GM12878 (cell line): ENCODE measurements around the gene FGFRL1. TPM values are rescaled to one million over a fixed set of nuclear protein-coding genes. Genes with fewer than 3 reads are reported as not detected.

Experiments used
- BCLAF1 ChIP-seq: fragments of 450-650 bp; IDR thresholded peaks from 2 replicates; pipeline ENCODE4 v1.6.1; 2017; ENCODE audit warnings: antibody characterized with exemption, mild to moderate bottlenecking, moderate library complexity
- IRF4 ChIP-seq: IDR thresholded peaks from 2 replicates; pipeline ENCODE4 v1.6.1; 2011; ENCODE audit warnings: low read depth, low read length
- JUND ChIP-seq: IDR thresholded peaks from 2 replicates; pipeline ENCODE4 v1.6.1; 2012; ENCODE audit warnings: low read depth, mild to moderate bottlenecking, low read length, improper control_type of control experiment, moderate library complexity
- KDM1A ChIP-seq: fragments of 200-600 bp; sonication (generic); IDR thresholded peaks from 2 replicates; pipeline ENCODE4 v1.6.1; 2016; ENCODE audit warnings: borderline replicate concordance
- PRDM15 ChIP-seq: fragments of 450-650 bp; formaldehyde crosslinking; IDR thresholded peaks from 2 replicates; pipeline ENCODE4 v1.4.0; 2020; ENCODE audit warnings: mild to moderate bottlenecking, moderate library complexity
- RELA ChIP-seq: fragments of 450-650 bp; IDR thresholded peaks from 2 replicates; pipeline ENCODE4 v1.8.0; 2014; ENCODE audit warnings: borderline replicate concordance; ENCODE audit not compliant: partially characterized antibody
- SMAD1 ChIP-seq: fragments of 450-650 bp; IDR thresholded peaks from 2 replicates; pipeline ENCODE4 v1.6.1; 2018; ENCODE audit warnings: mild to moderate bottlenecking, low read depth; ENCODE audit not compliant: partially characterized antibody
- WRNIP1 ChIP-seq: IDR thresholded peaks from 2 replicates; pipeline ENCODE4 v1.6.1; 2011; ENCODE audit warnings: low read depth, low read length, improper control_type of control experiment, borderline replicate concordance
- ZSCAN29 ChIP-seq: fragments of 450-650 bp; IDR thresholded peaks from 2 replicates; pipeline ENCODE4 v1.6.1; 2017; ENCODE audit warnings: mild to moderate bottlenecking, moderate library complexity
- polyA plus RNA-seq, 11 experiments: library from polyadenylated mRNA; depleted of rRNA in 4 of 11; unstranded in 6 of 11; stranded (reverse) in 5 of 11; fragments of >200 nt; fragmentation: Nextera tagmentation in 4 of 11; fragmentation: Illumina TruSeq in 1 of 11; extraction: Ambion mirVana in 4 of 11; extraction: Trizol in 1 of 11; gene quantifications; 1 replicate in 1 of 11; 2 replicates in 10 of 11; pipeline versions ENCODE4 v1.2.1 to v1.2.3, GENCODE V29; 2011 to 2016; ENCODE audit warnings: inconsistent platforms in 2 of 11, missing spikeins in 2 of 11, low read depth in 1 of 11
- total RNA-seq, 4 experiments: library from RNA; depleted of rRNA in 3 of 4; stranded (reverse); fragments of >200 nt in 3 of 4; fragmentation: Illumina TruSeq in 1 of 4; extraction: Trizol in 1 of 4; gene quantifications; 2 replicates each; pipeline versions ENCODE4 v1.2.1 to v1.2.3, GENCODE V29; 2013 to 2021

FGFRL1 gene
- total and polyA plus RNA-seq, 10 of the 15 experiments (the other 5 are each of a cell fraction or from before 2014, with no cell fraction given) = 0.02 to 1.5 (median 0.29) TPM; not detected in 2

GRCh38 chr4:1075809-1076699, 64.6 kb downstream of the FGFRL1 start (continued):
- TF ChIP-seq PRDM15 (CRISPR knock-in tag) (no peak), WRNIP1 (no peak), KDM1A (no peak), JUND (no peak), BCLAF1 (no peak), IRF4 (no peak), RELA (no peak), SMAD1 (no peak), ZSCAN29 (no peak)
- TF ChIP-seq, all 136 proteins: peak for 0

Other genes starting within 250 kb of the FGFRL1 start
Only the 7 nearest of the 9 such genes appear.
- 84.3 and 96.9 TPM in 2 replicates for gene GAK, start 79.3 kb upstream of the FGFRL1 start, total RNA-seq (2014; rRNA removed)
- 18.4 and 22.5 TPM in 2 replicates for gene GAK, start 79.3 kb upstream of the FGFRL1 start, total RNA-seq (2014; rRNA removed; fragmentation: Illumina TruSeq; extraction: Trizol)
- 114 and 127 TPM in 2 replicates for gene GAK, start 79.3 kb upstream of the FGFRL1 start, total RNA-seq (2021)
- 20.8 and 36.6 TPM in 2 replicates for gene GAK, start 79.3 kb upstream of the FGFRL1 start, polyA plus RNA-seq (2011; rRNA removed)
- 9.3 and 20.2 TPM in 2 replicates for gene GAK, start 79.3 kb upstream of the FGFRL1 start, polyA plus RNA-seq (2014; fragmentation: Illumina TruSeq; extraction: Trizol)
- gene GAK, start 79.3 kb upstream of the FGFRL1 start, polyA plus RNA-seq (2014; fragmentation: Nextera tagmentation; extraction: Ambion mirVana) = 1 to 10 TPM in 1 of 2 experiments, under 1 TPM in 1; 0.82 to 5.7 TPM
- gene GAK, start 79.3 kb upstream of the FGFRL1 start, polyA plus RNA-seq (2014; rRNA removed) = 87.6 and 109 TPM in 2 replicates
- gene GAK, start 79.3 kb upstream of the FGFRL1 start, polyA plus RNA-seq (2016; fragmentation: Nextera tagmentation; extraction: Ambion mirVana) = 10 to 100 TPM; 71.0 to 73.6 TPM
- 26.1 and 31.8 TPM in 2 replicates for gene TMEM175, start 79.2 kb upstream of the FGFRL1 start, total RNA-seq (2014; rRNA removed)
- 11.1 and 12.4 TPM in 2 replicates for gene TMEM175, start 79.2 kb upstream of the FGFRL1 start, total RNA-seq (2014; rRNA removed; fragmentation: Illumina TruSeq; extraction: Trizol)
- 21.8 and 26.0 TPM in 2 replicates for gene TMEM175, start 79.2 kb upstream of the FGFRL1 start, total RNA-seq (2021)
- 9.5 and 19.2 TPM in 2 replicates for gene TMEM175, start 79.2 kb upstream of the FGFRL1 start, polyA plus RNA-seq (2011; rRNA removed)
- gene TMEM175, start 79.2 kb upstream of the FGFRL1 start, polyA plus RNA-seq (2014; fragmentation: Illumina TruSeq; extraction: Trizol) = 3.8 and 10.0 TPM in 2 replicates
- gene TMEM175, start 79.2 kb upstream of the FGFRL1 start, polyA plus RNA-seq (2014; fragmentation: Nextera tagmentation; extraction: Ambion mirVana) = under 1 TPM; 0.11 to 0.22 TPM
- gene TMEM175, start 79.2 kb upstream of the FGFRL1 start, polyA plus RNA-seq (2014; rRNA removed) = 39.5 and 53.5 TPM in 2 replicates
- 10 to 100 TPM; 25.4 to 31.5 TPM for gene TMEM175, start 79.2 kb upstream of the FGFRL1 start, polyA plus RNA-seq (2016; fragmentation: Nextera tagmentation; extraction: Ambion mirVana)
- gene DGKQ, start 38.1 kb upstream of the FGFRL1 start, total RNA-seq (2014; rRNA removed) = 7.8 and 8.0 TPM in 2 replicates
- gene DGKQ, start 38.1 kb upstream of the FGFRL1 start, total RNA-seq (2014; rRNA removed; fragmentation: Illumina TruSeq; extraction: Trizol) = 1.7 and 1.8 TPM in 2 replicates
- 9.5 and 10.5 TPM in 2 replicates for gene DGKQ, start 38.1 kb upstream of the FGFRL1 start, total RNA-seq (2021)
- gene DGKQ, start 38.1 kb upstream of the FGFRL1 start, polyA plus RNA-seq (2011; rRNA removed) = 1.1 and 2.8 TPM in 2 replicates
- 0.49 and 0.79 TPM in 2 replicates for gene DGKQ, start 38.1 kb upstream of the FGFRL1 start, polyA plus RNA-seq (2014; fragmentation: Illumina TruSeq; extraction: Trizol)
- under 1 TPM; 0.11 to 0.46 TPM for gene DGKQ, start 38.1 kb upstream of the FGFRL1 start, polyA plus RNA-seq (2014; fragmentation: Nextera tagmentation; extraction: Ambion mirVana)
- gene DGKQ, start 38.1 kb upstream of the FGFRL1 start, polyA plus RNA-seq (2014; rRNA removed) = 8.1 and 8.5 TPM in 2 replicates
- gene DGKQ, start 38.1 kb upstream of the FGFRL1 start, polyA plus RNA-seq (2016; fragmentation: Nextera tagmentation; extraction: Ambion mirVana) = 1 to 10 TPM in 1 of 2 experiments, under 1 TPM in 1; 0.79 to 1.1 TPM
- 2.4 and 5.4 TPM in 2 replicates for gene IDUA, start 24.6 kb upstream of the FGFRL1 start, total RNA-seq (2014; rRNA removed)
- 0.23 and 0.76 TPM in 2 replicates for gene IDUA, start 24.6 kb upstream of the FGFRL1 start, total RNA-seq (2014; rRNA removed; fragmentation: Illumina TruSeq; extraction: Trizol)
- 5.7 and 7.6 TPM in 2 replicates for gene IDUA, start 24.6 kb upstream of the FGFRL1 start, total RNA-seq (2021)
- 0.37 and 1.2 TPM in 2 replicates for gene IDUA, start 24.6 kb upstream of the FGFRL1 start, polyA plus RNA-seq (2011; rRNA removed)
- 0.24 TPM in 1 of 2 replicates, not detected in the other for gene IDUA, start 24.6 kb upstream of the FGFRL1 start, polyA plus RNA-seq (2014; fragmentation: Illumina TruSeq; extraction: Trizol)
- under 1 TPM in 1 of 2 experiments, not detected in 1; 0.05 TPM for gene IDUA, start 24.6 kb upstream of the FGFRL1 start, polyA plus RNA-seq (2014; fragmentation: Nextera tagmentation; extraction: Ambion mirVana)
- 5.8 and 6.3 TPM in 2 replicates for gene IDUA, start 24.6 kb upstream of the FGFRL1 start, polyA plus RNA-seq (2014; rRNA removed)
- 1 to 10 TPM; 1.4 TPM for gene IDUA, start 24.6 kb upstream of the FGFRL1 start, polyA plus RNA-seq (2016; fragmentation: Nextera tagmentation; extraction: Ambion mirVana)
- 0.28 TPM in 1 of 2 replicates, not detected in the other for gene SLC26A1, start 18.2 kb upstream of the FGFRL1 start, total RNA-seq (2014; rRNA removed)
- not detected in 2 replicates for gene SLC26A1, start 18.2 kb upstream of the FGFRL1 start, total RNA-seq (2014; rRNA removed; fragmentation: Illumina TruSeq; extraction: Trizol)
- not detected in 2 replicates for gene SLC26A1, start 18.2 kb upstream of the FGFRL1 start, total RNA-seq (2021)
- gene SLC26A1, start 18.2 kb upstream of the FGFRL1 start, polyA plus RNA-seq (2011; rRNA removed) = 0.12 TPM in 1 of 2 replicates, not detected in the other
- gene SLC26A1, start 18.2 kb upstream of the FGFRL1 start, polyA plus RNA-seq (2014; fragmentation: Illumina TruSeq; extraction: Trizol) = not detected in 2 replicates
- gene SLC26A1, start 18.2 kb upstream of the FGFRL1 start, polyA plus RNA-seq (2014; fragmentation: Nextera tagmentation; extraction: Ambion mirVana) = under 1 TPM in 1 of 2 experiments, not detected in 1; 0.05 TPM
- gene SLC26A1, start 18.2 kb upstream of the FGFRL1 start, polyA plus RNA-seq (2014; rRNA removed) = not detected in 2 replicates
- under 1 TPM; 0.83 to 0.96 TPM for gene SLC26A1, start 18.2 kb upstream of the FGFRL1 start, polyA plus RNA-seq (2016; fragmentation: Nextera tagmentation; extraction: Ambion mirVana)
- not detected in 2 replicates for gene RNF212, start 101.9 kb downstream of the FGFRL1 start, total RNA-seq (2014; rRNA removed)
- gene RNF212, start 101.9 kb downstream of the FGFRL1 start, total RNA-seq (2014; rRNA removed; fragmentation: Illumina TruSeq; extraction: Trizol) = not detected in 2 replicates
- gene RNF212, start 101.9 kb downstream of the FGFRL1 start, total RNA-seq (2021) = not detected in 2 replicates
- gene RNF212, start 101.9 kb downstream of the FGFRL1 start, polyA plus RNA-seq (2011; rRNA removed) = not detected in 2 replicates
- gene RNF212, start 101.9 kb downstream of the FGFRL1 start, polyA plus RNA-seq (2014; fragmentation: Illumina TruSeq; extraction: Trizol) = not detected in 2 replicates
- not detected for gene RNF212, start 101.9 kb downstream of the FGFRL1 start, polyA plus RNA-seq (2014; fragmentation: Nextera tagmentation; extraction: Ambion mirVana)
- gene RNF212, start 101.9 kb downstream of the FGFRL1 start, polyA plus RNA-seq (2014; rRNA removed) = not detected in 2 replicates
- gene RNF212, start 101.9 kb downstream of the FGFRL1 start, polyA plus RNA-seq (2016; fragmentation: Nextera tagmentation; extraction: Ambion mirVana) = not detected
- 8.7 and 10.4 TPM in 2 replicates for gene SPON2, start 161.0 kb downstream of the FGFRL1 start, total RNA-seq (2014; rRNA removed)
- gene SPON2, start 161.0 kb downstream of the FGFRL1 start, total RNA-seq (2014; rRNA removed; fragmentation: Illumina TruSeq; extraction: Trizol) = 6.9 and 9.1 TPM in 2 replicates
- 9.3 and 10.2 TPM in 2 replicates for gene SPON2, start 161.0 kb downstream of the FGFRL1 start, total RNA-seq (2021)
- gene SPON2, start 161.0 kb downstream of the FGFRL1 start, polyA plus RNA-seq (2011; rRNA removed) = 6.7 and 7.5 TPM in 2 replicates
- 2.6 and 5.1 TPM in 2 replicates for gene SPON2, start 161.0 kb downstream of the FGFRL1 start, polyA plus RNA-seq (2014; fragmentation: Illumina TruSeq; extraction: Trizol)
- gene SPON2, start 161.0 kb downstream of the FGFRL1 start, polyA plus RNA-seq (2014; fragmentation: Nextera tagmentation; extraction: Ambion mirVana) = 1 to 10 TPM; 1.1 to 1.6 TPM
- gene SPON2, start 161.0 kb downstream of the FGFRL1 start, polyA plus RNA-seq (2014; rRNA removed) = 10.1 and 11.2 TPM in 2 replicates
- gene SPON2, start 161.0 kb downstream of the FGFRL1 start, polyA plus RNA-seq (2016; fragmentation: Nextera tagmentation; extraction: Ambion mirVana) = 1 to 10 TPM; 7.1 to 9.6 TPM